ENCODE data around the gene RCL1.

Gene RCL1

DNA sequence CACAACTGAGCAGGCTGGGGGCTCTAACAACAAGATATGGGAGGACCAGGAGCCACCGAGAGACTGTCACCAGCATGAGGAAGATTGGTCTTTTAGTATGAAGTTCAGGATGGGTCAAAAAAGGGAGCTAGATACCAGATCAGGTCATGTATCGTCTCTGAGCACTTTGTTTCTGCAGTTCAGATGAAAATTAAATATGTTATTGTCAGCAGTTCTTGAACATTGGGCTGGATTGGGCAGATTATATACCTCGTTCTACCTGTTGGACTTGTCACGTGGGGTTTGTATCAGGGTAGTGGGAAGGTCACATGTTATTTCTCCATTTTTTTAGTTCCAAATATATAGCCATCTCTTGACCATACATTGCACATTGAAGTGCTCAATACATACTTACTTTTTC is 47.3 kb downstream of the RCL1 start:
- H2AFZ ChIP-seq (ENCODE audit: low read depth, low read length), result no peak overlapping the region
- H3K4me2 ChIP-seq (ENCODE audit: insufficient read depth, low read length), result no peak overlapping the region
- no peaks in the 10 kb centered on the region for H3K27me3 ChIP-seq (ENCODE audit: insufficient read depth, low read length, poor library complexity)
- ATAC-seq (ENCODE audit: insufficient read depth, low read depth) (no peak), DNase-seq (no peak)
- H4K20me1 ChIP-seq (ENCODE audit: insufficient read depth, low read length), result no peaks in the 10 kb centered on the region; the same call in 1 of the 2 replicates
- no peak overlapping the region for H3K27ac ChIP-seq (ENCODE audit: low read length)
- no peaks in the 10 kb centered on the region for H3K79me2 ChIP-seq (ENCODE audit: insufficient read depth, low read length)
- H3K36me3 ChIP-seq (ENCODE audit: insufficient read depth, low read length), result peaks cover 39% of the 10 kb centered on the region; the same call in 1 of the 2 replicates
- TF ChIP-seq EZH2 (IDR thresholded peaks at IDR 0.05; ENCODE audit: borderline replicate concordance, low read depth, low read length, severe bottlenecking) (no peak), CTCF (IDR thresholded peaks at IDR 0.05; ENCODE audit: borderline replicate concordance, extremely low read depth, low read length, poor library complexity, severe bottlenecking) (no peak)
- H3K4me1 ChIP-seq (ENCODE audit: insufficient read depth, low read length), result peaks cover 10% of the 10 kb centered on the region
- H3K9ac ChIP-seq (ENCODE audit: low read depth, low read length), result no peak overlapping the region
- no peaks in the 10 kb centered on the region for H3K9me3 ChIP-seq (ENCODE audit: insufficient read depth, low read length, severe bottlenecking)
- H3K4me3 ChIP-seq (ENCODE audit: low read depth in 1 of 2, low read length in 2 of 2), result no peak overlapping the region

DNA sequence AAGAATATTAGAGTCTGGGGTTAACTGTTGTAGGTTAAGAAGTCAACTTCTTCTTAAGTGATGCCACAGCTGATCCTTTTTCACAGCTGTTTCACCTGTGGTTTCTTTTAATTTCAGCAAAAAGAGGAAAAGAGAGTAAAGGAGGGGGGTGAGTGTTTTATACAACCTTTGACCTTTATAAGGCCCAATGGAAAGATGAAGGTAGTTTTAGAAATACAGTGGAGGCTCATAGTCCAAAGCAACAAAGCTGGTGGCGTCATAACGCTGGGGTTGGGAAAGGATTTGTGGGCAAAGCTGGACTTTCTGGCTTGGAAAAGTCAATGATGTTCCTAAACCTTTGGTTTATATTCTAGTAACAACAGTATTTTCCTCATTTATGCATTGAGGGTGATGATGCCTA is 49.5 kb downstream of the RCL1 start:
- ATAC-seq (ENCODE audit: insufficient read depth, low read depth) (no peak), DNase-seq (no peak)
- Histone ChIP-seq H3K27ac (ENCODE audit: low read length) (no peak overlapping the region), H3K79me2 (ENCODE audit: insufficient read depth, low read length) (no peaks in the 10 kb centered on the region), H3K9me3 (ENCODE audit: insufficient read depth, low read length, severe bottlenecking) (no peaks in the 10 kb centered on the region), H3K27me3 (ENCODE audit: insufficient read depth, low read length, poor library complexity) (no peaks in the 10 kb centered on the region), H4K20me1 (ENCODE audit: insufficient read depth, low read length) (no peaks in the 10 kb centered on the region), H3K4me2 (ENCODE audit: insufficient read depth, low read length) (no peak overlapping the region), H3K36me3 (ENCODE audit: insufficient read depth, low read length) (peaks cover 38% of the 10 kb centered on the region; the same call in 1 of the 2 replicates), H2AFZ (ENCODE audit: low read depth, low read length) (no peak overlapping the region), H3K9ac (ENCODE audit: low read depth, low read length) (no peak overlapping the region), H3K4me3 (ENCODE audit: low read depth in 1 of 2, low read length in 2 of 2) (no peak overlapping the region), H3K4me1 (ENCODE audit: insufficient read depth, low read length) (peaks cover 10% of the 10 kb centered on the region)
- TF ChIP-seq CTCF (IDR thresholded peaks at IDR 0.05; ENCODE audit: borderline replicate concordance, extremely low read depth, low read length, poor library complexity, severe bottlenecking) (no peak), EZH2 (IDR thresholded peaks at IDR 0.05; ENCODE audit: borderline replicate concordance, low read depth, low read length, severe bottlenecking) (no peak)

DNA sequence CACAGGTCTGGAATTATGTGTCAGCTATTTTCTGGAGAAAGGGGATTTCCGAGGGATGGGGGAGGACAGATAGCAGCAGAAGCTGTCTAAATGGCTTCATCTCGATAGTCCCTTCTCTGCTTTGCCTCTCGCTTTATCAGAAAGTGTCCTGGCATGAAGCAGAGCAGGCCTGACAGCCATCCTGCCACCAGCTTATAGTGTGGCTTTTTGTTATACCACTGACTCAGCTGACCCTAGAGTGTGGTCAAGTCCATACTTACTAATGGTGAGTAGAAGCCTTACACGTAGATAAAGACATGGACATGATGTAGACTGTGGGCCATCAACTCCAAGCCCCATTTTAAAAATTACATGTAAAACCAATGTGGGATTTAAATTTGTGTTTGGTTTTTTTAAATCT is 50.0 kb downstream of the RCL1 start:
- no peak for ATAC-seq (ENCODE audit: insufficient read depth, low read depth)
- TF ChIP-seq CTCF (IDR thresholded peaks at IDR 0.05; ENCODE audit: borderline replicate concordance, extremely low read depth, low read length, poor library complexity, severe bottlenecking) (no peak), EZH2 (IDR thresholded peaks at IDR 0.05; ENCODE audit: borderline replicate concordance, low read depth, low read length, severe bottlenecking) (no peak)

More for the DNA sequence above, 50.0 kb downstream of the RCL1 start:
- no peaks in the 10 kb centered on the region for H3K27me3 ChIP-seq (ENCODE audit: insufficient read depth, low read length, poor library complexity)
- H3K9me3 ChIP-seq (ENCODE audit: insufficient read depth, low read length, severe bottlenecking), result no peaks in the 10 kb centered on the region
- peaks cover 6% of the 10 kb centered on the region for H3K4me1 ChIP-seq (ENCODE audit: insufficient read depth, low read length)
- H4K20me1 ChIP-seq (ENCODE audit: insufficient read depth, low read length), result no peaks in the 10 kb centered on the region; the same call in 1 of the 2 replicates
- no peak overlapping the region for H2AFZ ChIP-seq (ENCODE audit: low read depth, low read length)
- no peak for DNase-seq
- H3K79me2 ChIP-seq (ENCODE audit: insufficient read depth, low read length), result no peaks in the 10 kb centered on the region
- no peak overlapping the region for H3K27ac ChIP-seq (ENCODE audit: low read length)
- H3K4me2 ChIP-seq (ENCODE audit: insufficient read depth, low read length), result no peak overlapping the region
- peaks cover 38% of the 10 kb centered on the region; the same call in 1 of the 2 replicates for H3K36me3 ChIP-seq (ENCODE audit: insufficient read depth, low read length)
- H3K4me3 ChIP-seq (ENCODE audit: low read depth in 1 of 2, low read length in 2 of 2), result no peak overlapping the region
- no peak overlapping the region for H3K9ac ChIP-seq (ENCODE audit: low read depth, low read length)

Data from DND-41 (cell line).